Measurements from ENCODE around the gene RAP1GAP. TPM values are rescaled to one million over a fixed set of nuclear protein-coding genes. Genes with fewer than 3 reads are reported as not detected.

RAP1GAP gene
- total and polyA plus RNA-seq, 2 of the 13 experiments (the other 11 are each of a cell fraction or from before 2014, with no cell fraction given): 11.9 to 37.5 TPM

DNA sequence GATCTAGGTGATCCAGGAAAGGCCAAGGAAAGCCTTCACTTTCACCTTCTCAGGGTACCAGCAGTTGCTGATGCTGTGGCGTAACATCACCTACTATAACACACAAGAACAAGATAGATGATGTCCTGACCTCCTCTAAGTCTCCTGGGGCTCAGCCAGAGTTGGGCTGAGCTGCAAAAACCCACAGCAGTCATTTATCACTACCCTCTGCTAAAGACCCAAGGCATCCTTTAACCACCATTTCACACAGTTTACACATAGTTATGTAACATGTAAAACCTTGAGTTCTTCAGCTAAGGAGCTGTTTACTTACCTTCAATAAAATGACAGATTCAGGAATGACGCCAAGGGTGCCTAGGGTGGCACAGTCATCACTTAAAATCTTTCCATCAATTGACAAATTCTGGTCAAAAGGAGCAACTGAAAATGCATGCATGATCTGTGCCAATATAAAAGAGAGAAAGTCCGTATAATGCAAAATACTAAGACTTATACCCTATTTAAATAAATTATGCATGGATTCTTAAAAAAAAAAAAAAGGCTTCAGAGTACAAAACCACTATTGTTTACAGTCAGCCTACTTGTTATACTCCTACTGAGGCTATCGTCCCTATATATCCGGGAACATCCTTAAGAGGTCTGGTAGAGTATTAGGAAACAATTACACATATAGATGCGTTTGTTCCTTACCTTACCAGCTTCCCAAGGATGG, 20.7 kb upstream of the RAP1GAP start:
- CTCF ChIA-PET (ENCODE audit: low intra/inter-chr PET ratio, low total read pairs): no interaction called here
- peaks cover 17 to 69% of the 10 kb centered on the region in 2 experiments for H3K36me3 ChIP-seq (replicated peaks in 1 of 2; ENCODE audit: control insufficient read depth in 1 of 2, insufficient read depth in 2 of 2, low read length in 2 of 2)
- no peak for ATAC-seq

More for the DNA sequence above, 20.7 kb upstream of the RAP1GAP start:
- TF ChIP-seq ELF3 (CRISPR knock-in tag; IDR thresholded peaks at IDR 0.05): no peak
- no peak for TF ChIP-seq ZNF138 (CRISPR knock-in tag; IDR thresholded peaks at IDR 0.05; ENCODE audit: low read depth)
- no peak for TF ChIP-seq CCAR2 (optimal IDR thresholded peaks at IDR 0.05; ENCODE audit: low read depth, low read length)
- no peak for TF ChIP-seq ZNF615 (CRISPR knock-in tag; IDR thresholded peaks at IDR 0.05; ENCODE audit: borderline replicate concordance)
- no peak for TF ChIP-seq NCOA2 (CRISPR knock-in tag; IDR thresholded peaks at IDR 0.05)
- no peak for TF ChIP-seq HNRNPLL (IDR thresholded peaks at IDR 0.05; ENCODE audit: low read depth, low read length, poor library complexity, severe bottlenecking)
- TF ChIP-seq E2F2 (CRISPR knock-in tag; IDR thresholded peaks at IDR 0.05; ENCODE audit: borderline replicate concordance): no peak
- TF ChIP-seq ZNF724P (CRISPR knock-in tag; IDR thresholded peaks at IDR 0.05; ENCODE audit: borderline replicate concordance): no peak
- TF ChIP-seq, protein P1, sequence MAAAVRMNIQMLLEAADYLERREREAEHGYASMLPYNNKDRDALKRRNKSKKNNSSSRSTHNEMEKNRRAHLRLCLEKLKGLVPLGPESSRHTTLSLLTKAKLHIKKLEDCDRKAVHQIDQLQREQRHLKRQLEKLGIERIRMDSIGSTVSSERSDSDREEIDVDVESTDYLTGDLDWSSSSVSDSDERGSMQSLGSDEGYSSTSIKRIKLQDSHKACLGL (CRISPR knock-in tag; IDR thresholded peaks at IDR 0.05): no peak
- TF ChIP-seq NCOA1 (CRISPR knock-in tag; IDR thresholded peaks at IDR 0.05): no peak
- TF ChIP-seq ZNF263 (CRISPR knock-in tag; IDR thresholded peaks at IDR 0.05): no peak
- no peak for TF ChIP-seq ZNF407 (CRISPR knock-in tag; IDR thresholded peaks at IDR 0.05; ENCODE audit: not compliant biosample characterization)
- no peak for TF ChIP-seq ZC3H13 (CRISPR knock-in tag; IDR thresholded peaks at IDR 0.05)
- no peak for TF ChIP-seq DR1 (CRISPR knock-in tag; IDR thresholded peaks at IDR 0.05)
- WGBS (ENCODE audit: low lambda C conversion rate): 94% methylated on average over 6 of the region's 6 CpGs
- in situ Hi-C loops (cut with HindIII; ENCODE audit: extremely low pct_ligation_motif_present, low pct_unique_long_range_greater_than_20kb): no loop called here
- no peak overlapping the region for H3K27ac ChIP-seq (ENCODE audit: extremely low read length, insufficient read depth, low read length)
- H3K4me3 ChIP-seq (replicated peaks in 1 of 3; ENCODE audit: insufficient read depth in 1 of 3, low read depth in 2 of 3, low read length in 3 of 3): no peak overlapping the region
- no peak for FAIRE-seq
- no peak overlapping the region for H3K9ac ChIP-seq (ENCODE audit: insufficient read depth, low read depth, low read length)
- no peaks in the 10 kb centered on the region for H3K27me3 ChIP-seq (ENCODE audit: control insufficient read depth in 1 of 2, insufficient read depth in 2 of 2, low read length in 2 of 2)
- intact Hi-C loops (cut with micrococcal nuclease; ENCODE audit: unreplicated experiment): no loop called here
- no peaks in the 10 kb centered on the region for H3K79me2 ChIP-seq (ENCODE audit: insufficient read depth, low read length)
- H3K4me2 ChIP-seq (ENCODE audit: low read depth, low read length): no peak overlapping the region
- BruUV-seq (replicated peaks): no TSS peak
- H3K9me3 ChIP-seq (ENCODE audit: low read length): no peaks in the 10 kb centered on the region
- H4K20me1 ChIP-seq (ENCODE audit: insufficient read depth, low read length): no peaks in the 10 kb centered on the region
- no peak overlapping the region for H2AFZ ChIP-seq (ENCODE audit: low read length)
- DNase-seq (ENCODE audit: low spot score): no peak
- POLR2A ChIA-PET: no interaction called here
- no peaks in the 10 kb centered on the region for H3K4me1 ChIP-seq (ENCODE audit: insufficient read depth, low read length)

Data from HepG2 (cell line).